ENCODE results near the gene RTP5.
"Not testable (repeated sequence)": the region's sequence is repeated elsewhere in the genome, so short reads cannot be mapped to it uniquely, and the experiment has no call there.

RTP5 gene

GRCh38 chr2:241869087-241869961, at the start of gene RTP5:
TSS of gene RTP5 (plus strand) at chr2:241869729. CDS start at chr2:241869757, 28 bp downstream.
- peaks cover 80% of the 10 kb centered on the region for H3K4me1 Mint-ChIP-seq
- DNase-seq (ENCODE audit: low spot score in 2 of 2) (peak in 1 of 2 donors; percentile 51), ATAC-seq (peak; percentile 25)
- peaks cover 1% of the 10 kb centered on the region for H3K9me3 Mint-ChIP-seq
- peak within 1 kb of the TSS; percentile 66 for H3K4me3 Mint-ChIP-seq
- peak within 1 kb of the TSS; percentile 55 for H3K27ac Mint-ChIP-seq
- H3K36me3 Mint-ChIP-seq: peaks cover 26% of the 10 kb centered on the region

- not testable (repeated sequence) for H3K4me3 Mint-ChIP-seq; H3K9me3 Mint-ChIP-seq; H3K27ac Mint-ChIP-seq; DNase-seq (ENCODE audit: low spot score in 2 of 2); ATAC-seq
- Mint-ChIP-seq H3K4me1 (peaks cover 48% of the 10 kb centered on the region), H3K36me3 (peaks cover 15% of the 10 kb centered on the region)
Observed at GRCh38 chr2:241819947-241820624, 49.4 kb upstream of the RTP5 start.

GRCh38 chr2:241820625-241821384, 48.7 kb upstream of the RTP5 start:
- ATAC-seq (no peak), DNase-seq (ENCODE audit: low spot score in 2 of 2) (peak in 1 of 2 donors; percentile 45)
- Mint-ChIP-seq H3K4me3 (peak overlapping the region; percentile 44), H3K4me1 (peaks cover 44% of the 10 kb centered on the region), H3K27ac (peak overlapping the region; percentile 90), H3K36me3 (peaks cover 15% of the 10 kb centered on the region), H3K9me3 (peaks cover 4% of the 10 kb centered on the region)

- Mint-ChIP-seq H3K36me3 (peaks cover 15% of the 10 kb centered on the region), H3K4me3 (peak overlapping the region; percentile 44), H3K27ac (peak overlapping the region; percentile 90), H3K4me1 (peaks cover 44% of the 10 kb centered on the region), H3K9me3 (peaks cover 4% of the 10 kb centered on the region)
- DNase-seq (ENCODE audit: low spot score in 2 of 2) (no peak), ATAC-seq (no peak)
Observed at GRCh38 chr2:241821460-241822263, 47.9 kb upstream of the RTP5 start.

GRCh38 chr2:241822264-241822623, 47.3 kb upstream of the RTP5 start:
- H3K27ac Mint-ChIP-seq: peak overlapping the region; percentile 35

GRCh38 chr2:241823531-241824437, 45.7 kb upstream of the RTP5 start:
- H3K4me1 Mint-ChIP-seq: peaks cover 32% of the 10 kb centered on the region
- peak overlapping the region; percentile 76 for H3K27ac Mint-ChIP-seq
- H3K4me3 Mint-ChIP-seq, ATAC-seq, H3K9me3 Mint-ChIP-seq: not testable (repeated sequence)
- H3K36me3 Mint-ChIP-seq: peaks cover 15% of the 10 kb centered on the region
- peak in 1 of 2 donors; percentile 44 for DNase-seq (ENCODE audit: low spot score in 2 of 2)

More at GRCh38 chr2:241822264-241822623, 47.3 kb upstream of the RTP5 start:
- Mint-ChIP-seq H3K4me1 (peaks cover 39% of the 10 kb centered on the region), H3K4me3 (no peak overlapping the region), H3K36me3 (peaks cover 15% of the 10 kb centered on the region), H3K9me3 (peaks cover 7% of the 10 kb centered on the region)
- ATAC-seq: no peak
- no peak for DNase-seq (ENCODE audit: low spot score in 2 of 2)

GRCh38 chr2:241827394-241827793, 42.1 kb upstream of the RTP5 start:
- Mint-ChIP-seq H3K36me3 (peaks cover 22% of the 10 kb centered on the region), H3K9me3 (peaks cover 7% of the 10 kb centered on the region), H3K4me1 (peaks cover 21% of the 10 kb centered on the region), H3K27ac (no peak overlapping the region), H3K4me3 (no peak overlapping the region)
- DNase-seq (ENCODE audit: low spot score in 2 of 2) (no peak), ATAC-seq (no peak)

- ATAC-seq (no peak), DNase-seq (ENCODE audit: low spot score in 2 of 2) (no peak)
- H3K4me3 Mint-ChIP-seq: no peak overlapping the region
- no peaks in the 10 kb centered on the region for H3K9me3 Mint-ChIP-seq
- peaks cover 15% of the 10 kb centered on the region for H3K4me1 Mint-ChIP-seq
- H3K36me3 Mint-ChIP-seq: peaks cover 6% of the 10 kb centered on the region
- no peak overlapping the region for H3K27ac Mint-ChIP-seq
Observed at GRCh38 chr2:241833101-241833663, 36.3 kb upstream of the RTP5 start.

GRCh38 chr2:241833756-241834526, 35.6 kb upstream of the RTP5 start:
- not testable (repeated sequence) for ATAC-seq; H3K27ac Mint-ChIP-seq; H3K4me3 Mint-ChIP-seq; DNase-seq (ENCODE audit: low spot score in 2 of 2); H3K36me3 Mint-ChIP-seq; H3K9me3 Mint-ChIP-seq
- H3K4me1 Mint-ChIP-seq: peaks cover 15% of the 10 kb centered on the region

- Mint-ChIP-seq H3K4me1 (peaks cover 15% of the 10 kb centered on the region), H3K27ac (no peak overlapping the region), H3K9me3 (no peaks in the 10 kb centered on the region), H3K4me3 (no peak overlapping the region), H3K36me3 (peaks cover 6% of the 10 kb centered on the region)
- DNase-seq (ENCODE audit: low spot score in 2 of 2) (no peak), ATAC-seq (no peak)
Observed at GRCh38 chr2:241834527-241835210, 34.9 kb upstream of the RTP5 start.

GRCh38 chr2:241835611-241836010, 33.9 kb upstream of the RTP5 start:
- no peak overlapping the region for H3K27ac Mint-ChIP-seq
- H3K4me3 Mint-ChIP-seq: no peak overlapping the region
- ATAC-seq: peak; percentile 67
- peaks cover 5% of the 10 kb centered on the region for H3K36me3 Mint-ChIP-seq
- peaks cover 15% of the 10 kb centered on the region for H3K4me1 Mint-ChIP-seq
- no peaks in the 10 kb centered on the region for H3K9me3 Mint-ChIP-seq
- DNase-seq (ENCODE audit: low spot score in 2 of 2): peak in 1 of 2 donors; percentile 47

GRCh38 chr2:241836292-241836691, 33.2 kb upstream of the RTP5 start:
- ATAC-seq: no peak
- H3K27ac Mint-ChIP-seq: no peak overlapping the region
- no peak overlapping the region for H3K4me3 Mint-ChIP-seq
- no peaks in the 10 kb centered on the region for H3K9me3 Mint-ChIP-seq
- no peak for DNase-seq (ENCODE audit: low spot score in 2 of 2)
- H3K4me1 Mint-ChIP-seq: peaks cover 15% of the 10 kb centered on the region
- no peaks in the 10 kb centered on the region for H3K36me3 Mint-ChIP-seq

All from stimulated activated effector memory CD8-positive, alpha-beta T cell treated with anti-CD3 and anti-CD28 coated beads, Interleukin-12 subunit alpha, Interleukin-12 subunit beta, amount 100 ng/mL, for 72 hours (primary cell).